ENCODE results near the gene CAPN5. TPM values are rescaled to one million over a fixed set of nuclear protein-coding genes. Genes with fewer than 3 reads are reported as not detected.
A peak's percentile ranks its signal among the peaks of the same experiment; 100 is the strongest.
"Not testable (repeated sequence)": the region's sequence is repeated elsewhere in the genome, so short reads cannot be mapped to it uniquely, and the experiment has no call there.

Gene CAPN5
- total RNA-seq, 2 donors from 2014 or later, result 0.19 to 0.93 TPM

GRCh38 chr11:77052518-77052917, 14.3 kb upstream of the CAPN5 start:
- no peak overlapping the region for H3K27ac Mint-ChIP-seq
- H3K4me3 Mint-ChIP-seq, result no peak overlapping the region
- no peaks in the 10 kb centered on the region for H3K27me3 Mint-ChIP-seq
- ATAC-seq (replicated peaks), result no peak
- H3K9me3 Mint-ChIP-seq, result no peaks in the 10 kb centered on the region
- H3K36me3 Mint-ChIP-seq (ENCODE audit: low read depth), result no peaks in the 10 kb centered on the region
- H3K4me1 Mint-ChIP-seq, result no peaks in the 10 kb centered on the region

- no peak overlapping the region for H3K27ac Mint-ChIP-seq
- H3K4me1 Mint-ChIP-seq, result no peaks in the 10 kb centered on the region
- H3K4me3 Mint-ChIP-seq, result no peak overlapping the region
- no peaks in the 10 kb centered on the region for H3K9me3 Mint-ChIP-seq
- no peaks in the 10 kb centered on the region for H3K36me3 Mint-ChIP-seq (ENCODE audit: low read depth)
- H3K27me3 Mint-ChIP-seq, result no peaks in the 10 kb centered on the region
- no peak for ATAC-seq (replicated peaks)
These were observed 13.4 kb upstream of the CAPN5 start for GRCh38 chr11:77053217-77054015.

GRCh38 chr11:77054084-77054483, 12.7 kb upstream of the CAPN5 start:
- no peak for ATAC-seq (replicated peaks)
- no peaks in the 10 kb centered on the region for H3K27me3 Mint-ChIP-seq
- no peaks in the 10 kb centered on the region for H3K36me3 Mint-ChIP-seq (ENCODE audit: low read depth)
- H3K4me1 Mint-ChIP-seq, result no peaks in the 10 kb centered on the region
- H3K4me3 Mint-ChIP-seq, result no peak overlapping the region
- no peaks in the 10 kb centered on the region for H3K9me3 Mint-ChIP-seq
- H3K27ac Mint-ChIP-seq, result no peak overlapping the region

GRCh38 chr11:77055101-77055561, 11.6 kb upstream of the CAPN5 start:
- peaks cover 4% of the 10 kb centered on the region for H3K27me3 Mint-ChIP-seq

GRCh38 chr11:77055913-77056312, 10.9 kb upstream of the CAPN5 start:
- no peaks in the 10 kb centered on the region for H3K36me3 Mint-ChIP-seq (ENCODE audit: low read depth)
- no peaks in the 10 kb centered on the region for H3K9me3 Mint-ChIP-seq
- H3K27me3 Mint-ChIP-seq, result peaks cover 4% of the 10 kb centered on the region
- no peak overlapping the region for H3K27ac Mint-ChIP-seq
- H3K4me1 Mint-ChIP-seq, result no peaks in the 10 kb centered on the region
- no peak for ATAC-seq (replicated peaks)
- no peak overlapping the region for H3K4me3 Mint-ChIP-seq

More at GRCh38 chr11:77055101-77055561, 11.6 kb upstream of the CAPN5 start:
- H3K9me3 Mint-ChIP-seq, result no peaks in the 10 kb centered on the region
- no peak overlapping the region for H3K4me3 Mint-ChIP-seq
- no peaks in the 10 kb centered on the region for H3K4me1 Mint-ChIP-seq
- no peak overlapping the region for H3K27ac Mint-ChIP-seq
- ATAC-seq (replicated peaks), result no peak
- no peaks in the 10 kb centered on the region for H3K36me3 Mint-ChIP-seq (ENCODE audit: low read depth)

- no peaks in the 10 kb centered on the region for H3K9me3 Mint-ChIP-seq
- peak; percentile 72 for ATAC-seq (replicated peaks)
- no peak overlapping the region for H3K27ac Mint-ChIP-seq
- no peak overlapping the region for H3K4me3 Mint-ChIP-seq
- H3K4me1 Mint-ChIP-seq, result no peaks in the 10 kb centered on the region
- H3K36me3 Mint-ChIP-seq (ENCODE audit: low read depth), result no peaks in the 10 kb centered on the region
- peaks cover 4% of the 10 kb centered on the region for H3K27me3 Mint-ChIP-seq
These were observed 9.9 kb upstream of the CAPN5 start for GRCh38 chr11:77056814-77057402.

- Mint-ChIP-seq H3K4me1 (no peaks in the 10 kb centered on the region), H3K4me3 (no peak overlapping the region), H3K27ac (no peak overlapping the region), H3K27me3 (peaks cover 4% of the 10 kb centered on the region), H3K9me3 (no peaks in the 10 kb centered on the region), H3K36me3 (ENCODE audit: low read depth) (no peaks in the 10 kb centered on the region)
- ATAC-seq (replicated peaks), result no peak
These were observed 8.8 kb upstream of the CAPN5 start for GRCh38 chr11:77057938-77058474.

- H3K27me3 Mint-ChIP-seq, result peaks cover 4% of the 10 kb centered on the region
- H3K9me3 Mint-ChIP-seq, result no peaks in the 10 kb centered on the region
- H3K4me3 Mint-ChIP-seq, result no peak overlapping the region
- H3K36me3 Mint-ChIP-seq (ENCODE audit: low read depth), result no peaks in the 10 kb centered on the region
- no peaks in the 10 kb centered on the region for H3K4me1 Mint-ChIP-seq
- no peak for ATAC-seq (replicated peaks)
- no peak overlapping the region for H3K27ac Mint-ChIP-seq
These were observed 7.9 kb upstream of the CAPN5 start for GRCh38 chr11:77058900-77059299.

GRCh38 chr11:77059806-77060205, 7.0 kb upstream of the CAPN5 start:
- Mint-ChIP-seq H3K9me3 (no peaks in the 10 kb centered on the region), H3K27ac (no peak overlapping the region), H3K4me1 (no peaks in the 10 kb centered on the region), H3K27me3 (peaks cover 4% of the 10 kb centered on the region), H3K36me3 (ENCODE audit: low read depth) (no peaks in the 10 kb centered on the region), H3K4me3 (no peak overlapping the region)
- no peak for ATAC-seq (replicated peaks)

- ATAC-seq (replicated peaks), result no peak
- no peaks in the 10 kb centered on the region for H3K36me3 Mint-ChIP-seq (ENCODE audit: low read depth)
- H3K9me3 Mint-ChIP-seq, result no peaks in the 10 kb centered on the region
- H3K27me3 Mint-ChIP-seq, result peaks cover 4% of the 10 kb centered on the region
- H3K4me3 Mint-ChIP-seq, result no peak overlapping the region
- H3K27ac Mint-ChIP-seq, result no peak overlapping the region
- no peaks in the 10 kb centered on the region for H3K4me1 Mint-ChIP-seq
These were observed 6.5 kb upstream of the CAPN5 start for GRCh38 chr11:77060234-77060633.

- H3K27ac Mint-ChIP-seq; H3K4me3 Mint-ChIP-seq; H3K9me3 Mint-ChIP-seq; H3K4me1 Mint-ChIP-seq; ATAC-seq (replicated peaks); H3K36me3 Mint-ChIP-seq (ENCODE audit: low read depth); H3K27me3 Mint-ChIP-seq: not testable (repeated sequence)
These were observed 5.5 kb upstream of the CAPN5 start for GRCh38 chr11:77061258-77061657.

GRCh38 chr11:77062924-77063323, 3.8 kb upstream of the CAPN5 start:
- H3K4me3 Mint-ChIP-seq, result no peak overlapping the region
- peaks cover 4% of the 10 kb centered on the region for H3K27me3 Mint-ChIP-seq
- no peaks in the 10 kb centered on the region for H3K9me3 Mint-ChIP-seq
- no peak overlapping the region for H3K27ac Mint-ChIP-seq
- peaks cover 4% of the 10 kb centered on the region for H3K4me1 Mint-ChIP-seq
- ATAC-seq (replicated peaks), result no peak
- H3K36me3 Mint-ChIP-seq (ENCODE audit: low read depth), result no peaks in the 10 kb centered on the region

GRCh38 chr11:77063407-77063806, 3.4 kb upstream of the CAPN5 start:
- Mint-ChIP-seq H3K36me3 (ENCODE audit: low read depth) (no peaks in the 10 kb centered on the region), H3K4me3 (no peak overlapping the region), H3K9me3 (no peaks in the 10 kb centered on the region), H3K4me1 (peaks cover 4% of the 10 kb centered on the region), H3K27me3 (peaks cover 4% of the 10 kb centered on the region), H3K27ac (no peak overlapping the region)
- ATAC-seq (replicated peaks), result no peak

- ATAC-seq (replicated peaks), result no peak
- H3K36me3 Mint-ChIP-seq (ENCODE audit: low read depth), result no peaks in the 10 kb centered on the region
- H3K4me3 Mint-ChIP-seq, result no peak overlapping the region
These were observed 2.9 kb upstream of the CAPN5 start for GRCh38 chr11:77063861-77064260.

GRCh38 chr11:77064648-77065217, 2.0 kb upstream of the CAPN5 start:
- Mint-ChIP-seq H3K27me3 (peaks cover under 1% of the 10 kb centered on the region), H3K4me3 (no peak overlapping the region), H3K4me1 (peaks cover 4% of the 10 kb centered on the region), H3K36me3 (ENCODE audit: low read depth) (no peaks in the 10 kb centered on the region), H3K27ac (no peak overlapping the region), H3K9me3 (no peaks in the 10 kb centered on the region)
- ATAC-seq (replicated peaks), result no peak

More at GRCh38 chr11:77063861-77064260, 2.9 kb upstream of the CAPN5 start:
- Mint-ChIP-seq H3K9me3 (no peaks in the 10 kb centered on the region), H3K4me1 (peaks cover 4% of the 10 kb centered on the region), H3K27ac (no peak overlapping the region), H3K27me3 (peaks cover 4% of the 10 kb centered on the region)
